AG04450 (cell line): ENCODE results near the gene EVL. TPM values are rescaled to one million over a fixed set of nuclear protein-coding genes. Genes with fewer than 3 reads are reported as not detected.

Source experiments
- CTCF ChIA-PET: fragments of 300-600, 350-600 bp; formaldehyde crosslinking; extraction: SDS; loops from one replicate; lab custom pipeline; 2022; ENCODE audit warnings: antibody characterized with exemption, inconsistent platforms; lab: Charles Lee
- POLR2A ChIA-PET: fragments of 350-600 bp; formaldehyde crosslinking; extraction: SDS; loops from one replicate; lab custom pipeline; 2021; ENCODE audit warnings: antibody characterized with exemption, inconsistent platforms; lab: Yijun Ruan, JAX
- DNase-seq: peaks from one replicate; pipeline ENCODE4 v3.0.0-alpha.2; 2011; ENCODE audit warnings: low read depth, low spot score
- H3K27ac ChIP-seq: one replicate; pipeline ENCODE4 v1.5.1; 2012; ENCODE audit warnings: low read depth, low read length, control low read depth
- H3K27me3 ChIP-seq: one replicate; pipeline ENCODE4 v1.6.0; 2012; ENCODE audit warnings: low read length; ENCODE audit not compliant: control insufficient read depth, insufficient read depth
- H3K4me3 ChIP-seq: 2 replicates; pipeline ENCODE4 v1.5.1; 2011; ENCODE audit warnings: mild to moderate bottlenecking, low read depth, low read length, control low read depth
- H3K9me3 ChIP-seq: 2 replicates; pipeline ENCODE4 v1.5.1; 2012; ENCODE audit warnings: low read length; ENCODE audit not compliant: control insufficient read depth, insufficient read depth
- CTCF ChIP-seq: IDR thresholded peaks from 2 replicates; pipeline ENCODE4 v1.5.1; 2011; ENCODE audit warnings: low read depth, low read length, control low read depth, inconsistent platforms
- polyA plus RNA-seq: library from polyadenylated mRNA; depleted of rRNA; stranded (reverse); fragments of >200 nt; gene quantifications from 2 replicates; pipeline ENCODE4 v1.2.3, GENCODE V29; 2011

EVL gene
- polyA plus RNA-seq, 1 experiment: 36.5 TPM

- POLR2A ChIA-PET: no interaction called here
- DNase-seq: no peak
- CTCF ChIA-PET: no interaction called here
- Histone ChIP-seq H3K27me3 (peaks cover 14% of the 10 kb centered on the region), H3K4me3 (no peak overlapping the region), H3K9me3 (peaks cover 22% of the 10 kb centered on the region), H3K27ac (no peak overlapping the region)
- no peak for TF ChIP-seq CTCF
Measured at GRCh38 chr14:100152091-100152490, 86.9 kb downstream of the EVL start.

GRCh38 chr14:100153560-100153959 is 88.3 kb downstream of the EVL start:
- no peak overlapping the region for H3K27ac ChIP-seq
- H3K4me3 ChIP-seq: no peak overlapping the region
- no peak for DNase-seq
- H3K27me3 ChIP-seq: peaks cover 21% of the 10 kb centered on the region
- TF ChIP-seq CTCF: no peak
- H3K9me3 ChIP-seq: peaks cover 22% of the 10 kb centered on the region
- ChIA-PET POLR2A (no interaction called here), CTCF (no interaction called here)

- no peak for DNase-seq
- no peak overlapping the region for H3K4me3 ChIP-seq
- CTCF ChIA-PET: interaction anchor here (0.9 to 1.7 kb wide), 4 partner anchors 10 to 173 kb away, joined by 3 to 8 read pairs (median 4); no protein-coding TSS in a partner anchor
Measured at GRCh38 chr14:100155049-100155621, 89.9 kb downstream of the EVL start.

GRCh38 chr14:100155756-100156616 is 90.8 kb downstream of the EVL start:
- ChIA-PET POLR2A (no interaction called here), CTCF (interaction anchor here (1.5 to 1.7 kb wide), 3 partner anchors 10 to 174 kb away, joined by 4 to 8 read pairs (median 5); no protein-coding TSS in a partner anchor)

More at GRCh38 chr14:100155049-100155621, 89.9 kb downstream of the EVL start:
- Histone ChIP-seq H3K27me3 (peaks cover 28% of the 10 kb centered on the region), H3K9me3 (peaks cover 26% of the 10 kb centered on the region), H3K27ac (no peak overlapping the region)
- POLR2A ChIA-PET: no interaction called here
- TF ChIP-seq CTCF: peak; percentile 44

More at GRCh38 chr14:100155756-100156616, 90.8 kb downstream of the EVL start:
- no peak for TF ChIP-seq CTCF
- no peak for DNase-seq
- no peak overlapping the region for H3K27ac ChIP-seq
- H3K27me3 ChIP-seq: peaks cover 36% of the 10 kb centered on the region
- peaks cover 32% of the 10 kb centered on the region for H3K9me3 ChIP-seq
- no peak overlapping the region for H3K4me3 ChIP-seq
